IMR-90 (cell line): ENCODE measurements around the gene SRD5A1. TPM values are rescaled to one million over a fixed set of nuclear protein-coding genes. Genes with fewer than 3 reads are reported as not detected.

Experiments used
- ATAC-seq: fragments of 200-7000 bp; cut with Tn5 transposase; 2 replicates; pipeline ENCODE4 v1.9.1; 2020; ENCODE audit warnings: low read depth, mild to moderate bottlenecking, moderate library complexity
- BruUV-seq: library from RNA; stranded (reverse); fragments of 400-500 nt; replicated peaks from 2 replicates; lab custom pipeline; 2021; lab: Mats Ljungman, UMichigan
- CTCF ChIA-PET: fragments of 300-600 bp; formaldehyde crosslinking; extraction: SDS; loops from one replicate; lab custom pipeline; 2021; ENCODE audit warnings: antibody characterized with exemption; lab: Yijun Ruan, JAX
- POLR2A ChIA-PET: fragments of 300-600 bp; sonication (Branson Sonifier 250); formaldehyde crosslinking; loops from one replicate; lab custom pipeline; 2022; ENCODE audit warnings: antibody characterized with exemption; ENCODE audit not compliant: unreplicated experiment; lab: Charles Lee
- DNase-seq: peaks from one replicate; pipeline ENCODE4 v3.0.0; 2013
- H2AFZ ChIP-seq: replicated peaks from 2 replicates; pipeline ENCODE3; 2013; ENCODE audit warnings: low read length, mild to moderate bottlenecking; ENCODE audit not compliant: poor library complexity
- H2AK5ac ChIP-seq: 2 replicates; pipeline ENCODE4 v1.6.1; 2013; ENCODE audit warnings: low read depth, low read length, inconsistent platforms
- H2AK9ac ChIP-seq: replicated peaks from 2 replicates; pipeline ENCODE3; 2013; ENCODE audit warnings: mild to moderate bottlenecking, low read depth, low read length, moderate library complexity; ENCODE audit not compliant: poor library complexity
- H2BK120ac ChIP-seq: 2 replicates; pipeline ENCODE4 v1.6.1; 2013; ENCODE audit warnings: low read depth, low read length, inconsistent platforms
- H2BK15ac ChIP-seq: 3 replicates; pipeline ENCODE4 v1.6.1; 2013; ENCODE audit warnings: low read depth, low read length, inconsistent platforms
- H2BK20ac ChIP-seq: 2 replicates; pipeline ENCODE4 v1.6.1; 2013; ENCODE audit warnings: low read depth, mild to moderate bottlenecking, inconsistent platforms, low read length, moderate library complexity
- H2BK5ac ChIP-seq: 2 replicates; pipeline ENCODE4 v1.6.1; 2013; ENCODE audit warnings: mild to moderate bottlenecking, low read depth, low read length, inconsistent platforms; ENCODE audit not compliant: poor library complexity, severe bottlenecking
- H3K14ac ChIP-seq: replicated peaks from 2 replicates; pipeline ENCODE4 v1.6.1; 2013; ENCODE audit warnings: low read depth, low read length, inconsistent platforms
- H3K18ac ChIP-seq: 2 replicates; pipeline ENCODE4 v1.6.1; 2013; ENCODE audit warnings: low read depth, low read length, control low read depth
- H3K23ac ChIP-seq: 2 replicates; pipeline ENCODE4 v1.6.1; 2013; ENCODE audit warnings: low read depth, low read length, inconsistent platforms
- H3K27ac ChIP-seq: 2 replicates; pipeline ENCODE4 v1.5.1; 2013; ENCODE audit warnings: mild to moderate bottlenecking, control low read depth, low read length; ENCODE audit not compliant: insufficient read depth
- H3K27me3 ChIP-seq: 2 replicates; pipeline ENCODE4 v1.6.1; 2013; ENCODE audit warnings: low read length; ENCODE audit not compliant: control insufficient read depth, insufficient read depth
- H3K36me3 ChIP-seq: 2 replicates; pipeline ENCODE4 v1.6.1; 2013; ENCODE audit warnings: low read length, mixed read lengths; ENCODE audit not compliant: control insufficient read depth, insufficient read depth
- H3K4ac ChIP-seq: 2 replicates; pipeline ENCODE4 v1.6.1; 2013; ENCODE audit warnings: low read depth, low read length, inconsistent platforms
- H3K4me1 ChIP-seq: 2 replicates; pipeline ENCODE4 v1.6.1; 2013; ENCODE audit warnings: low read length, mixed read lengths; ENCODE audit not compliant: control insufficient read depth, insufficient read depth
- H3K4me2 ChIP-seq: 2 replicates; pipeline ENCODE4 v1.6.1; 2013; ENCODE audit warnings: low read depth, mild to moderate bottlenecking, control low read depth, low read length, moderate library complexity
- H3K4me3 ChIP-seq: 2 replicates; pipeline ENCODE4 v1.5.1; 2013; ENCODE audit warnings: low read depth, mild to moderate bottlenecking, control low read depth, low read length, moderate library complexity; ENCODE audit not compliant: insufficient read depth
- H3K56ac ChIP-seq: 2 replicates; pipeline ENCODE4 v1.6.1; 2013; ENCODE audit warnings: low read length, inconsistent platforms; ENCODE audit not compliant: insufficient read depth; ENCODE audit errors: extremely low read depth
- H3K79me1 ChIP-seq, 2 experiments: 2 replicates each; pipeline ENCODE4 v1.6.1; 2013; ENCODE audit warnings: low read length in 2 of 2, inconsistent platforms in 1 of 2, low read depth in 1 of 2
- H3K9ac ChIP-seq: 2 replicates; pipeline ENCODE4 v1.6.1; 2013; ENCODE audit warnings: low read depth, low read length, control low read depth
- H3K9me1 ChIP-seq: 2 replicates; pipeline ENCODE4 v1.6.1; 2013; ENCODE audit warnings: low read length, inconsistent platforms; ENCODE audit not compliant: insufficient read depth
- H3K9me3 ChIP-seq: 2 replicates; pipeline ENCODE4 v1.6.1; 2013; ENCODE audit warnings: low read length; ENCODE audit not compliant: control insufficient read depth, insufficient read depth
- H4K20me1 ChIP-seq: 2 replicates; pipeline ENCODE4 v1.6.1; 2013; ENCODE audit warnings: low read length, inconsistent platforms; ENCODE audit not compliant: insufficient read depth
- H4K5ac ChIP-seq: 2 replicates; pipeline ENCODE4 v1.6.1; 2013; ENCODE audit warnings: mild to moderate bottlenecking, low read depth, low read length, control low read depth
- H4K8ac ChIP-seq, 2 experiments: 2 replicates each; pipeline ENCODE4 v1.6.1; 2013; ENCODE audit warnings: low read depth in 2 of 2, low read length in 2 of 2, control low read depth in 1 of 2, inconsistent platforms in 1 of 2
- H4K91ac ChIP-seq: 2 replicates; pipeline ENCODE4 v1.6.1; 2013; ENCODE audit warnings: low read depth, low read length, inconsistent platforms; ENCODE audit not compliant: insufficient read depth
- NFE2L2 ChIP-seq: fragments of 150-350 bp; IDR thresholded peaks from 2 replicates; pipeline ENCODE4 v1.6.1; 2016; ENCODE audit warnings: low read depth, mild to moderate bottlenecking, low read length
- RCOR1 ChIP-seq: IDR thresholded peaks from 2 replicates; pipeline ENCODE4 v1.6.1; 2012; ENCODE audit warnings: mild to moderate bottlenecking, low read length, improper control_type of control experiment; ENCODE audit not compliant: insufficient replicate concordance
- SMC3 ChIP-seq: fragments of 150-350 bp; IDR thresholded peaks from 2 replicates; pipeline ENCODE4 v1.6.1; 2016; ENCODE audit warnings: low read depth, mild to moderate bottlenecking, antibody characterized with exemption, low read length, moderate library complexity
- WGBS, 2 experiments: methylation state at CpG; one replicate each; pipeline versions ENCODE4 v1.1.5 to v1.1.7; 2013; ENCODE audit warnings: missing lambda C conversion rate in 2 of 2; ENCODE audit not compliant: insufficient read length in 1 of 2; ENCODE audit errors: extremely low coverage in 2 of 2; 5-methylcytosine and 5-hydroxymethylcytosine counted together
- dilution Hi-C: fragments of 300-500 bp; cut with HindIII; formaldehyde crosslinking; loops from one replicate; pipeline ENCODE4 v1.14.3; 2018; ENCODE audit warnings: low sequenced_read_pairs; ENCODE audit not compliant: unreplicated experiment
- in situ Hi-C: fragments of 300-500 bp; cut with MboI; formaldehyde crosslinking; loops from 3 replicates; pipeline ENCODE4 v1.14.3; 2019; ENCODE audit warnings: low sequenced_read_pairs, inconsistent platforms, mixed read lengths
- intact Hi-C: fragments of 100-400 bp; cut with micrococcal nuclease; formaldehyde crosslinking; loops from 2 replicates; pipeline ENCODE4 v1.10.0; 2022
- polyA plus RNA-seq, 3 experiments: library from polyadenylated mRNA; depleted of rRNA; stranded (reverse); fragments of >200 nt; gene quantifications; 2 replicates each; pipeline ENCODE4 v1.2.3, GENCODE V29; 2012; ENCODE audit warnings: low replicate concordance in 1 of 3
- total RNA-seq: library from RNA; depleted of rRNA; stranded (reverse); fragments of >200 nt; gene quantifications from 2 replicates; pipeline ENCODE4 v1.2.3, GENCODE V29; 2012

SRD5A1 gene
- total and polyA plus RNA-seq, 2 of the 4 experiments (the other 2 are of a cell fraction): 6.3 to 18.2 TPM

- H2AFZ ChIP-seq: no peak overlapping the region
- TF ChIP-seq RCOR1: no peak
- TF ChIP-seq SMC3: no peak
- no peak for TF ChIP-seq NFE2L2
- H3K79me1 ChIP-seq: no peaks in the 10 kb centered on the region
- H3K4me1 ChIP-seq: no peaks in the 10 kb centered on the region
- no peak overlapping the region for H2AK5ac ChIP-seq
- no peak overlapping the region for H4K5ac ChIP-seq
- H3K27ac ChIP-seq: no peak overlapping the region
- H3K4me2 ChIP-seq: no peak overlapping the region
- H3K27me3 ChIP-seq: peaks cover 3% of the 10 kb centered on the region; the same call in 1 of the 2 replicates
- no peaks in the 10 kb centered on the region for H3K9me3 ChIP-seq
- no peak overlapping the region for H3K9ac ChIP-seq
- H2BK5ac ChIP-seq: no peak overlapping the region
- no peak overlapping the region for H3K18ac ChIP-seq
- intact Hi-C loops: no loop called here
- H2AK9ac ChIP-seq: no peak overlapping the region
- POLR2A ChIA-PET: no interaction called here
- H2BK20ac ChIP-seq: no peak overlapping the region
- no peak overlapping the region for H3K4me3 ChIP-seq
- no peak overlapping the region for H3K14ac ChIP-seq
- no peak for ATAC-seq
- CTCF ChIA-PET: interaction anchor here (0.7 kb wide), 1 partner anchor 16 kb away, joined by 3 read pairs; no protein-coding TSS in a partner anchor
- H3K56ac ChIP-seq: no peak overlapping the region
- no peak overlapping the region for H3K4ac ChIP-seq
- peaks cover 4% of the 10 kb centered on the region; the same call in 1 of the 2 replicates for H3K36me3 ChIP-seq
- 100% methylated on average over 3 of the region's 12 CpGs; no CpG with 5 or more reads in 1 of the 2 experiments for WGBS, 2 experiments
- dilution Hi-C loops: no loop called here
- in situ Hi-C loops: loop anchor here (10.0 kb wide), 1 partner anchor 217 kb away; the partner anchor contains the start of gene MED10
- H4K8ac ChIP-seq: no peak overlapping the region
- no peak overlapping the region for H2BK120ac ChIP-seq
- H2BK15ac ChIP-seq: no peak overlapping the region
- H3K23ac ChIP-seq: no peak overlapping the region
- H3K9me1 ChIP-seq: no peaks in the 10 kb centered on the region
- no TSS peak for BruUV-seq
- no peak for DNase-seq
- H4K20me1 ChIP-seq: no peaks in the 10 kb centered on the region
- no peak overlapping the region for H4K91ac ChIP-seq
Measured at GRCh38 chr5:6591671-6592288, 41.5 kb upstream of the SRD5A1 start.
